SKM-1 (cell line): Measurements from ENCODE around the gene ASB3.
A peak's percentile ranks its signal among the peaks of the same experiment; 100 is the strongest.
"Not testable (repeated sequence)": the region's sequence is repeated elsewhere in the genome, so short reads cannot be mapped to it uniquely, and the experiment has no call there.

Experiments used
- DNase-seq: peaks from one replicate; lab custom pipeline; 2025; ENCODE audit not compliant: unreplicated experiment; lab: John Stamatoyannopoulos, UW

The ASB3 gene

DNA sequence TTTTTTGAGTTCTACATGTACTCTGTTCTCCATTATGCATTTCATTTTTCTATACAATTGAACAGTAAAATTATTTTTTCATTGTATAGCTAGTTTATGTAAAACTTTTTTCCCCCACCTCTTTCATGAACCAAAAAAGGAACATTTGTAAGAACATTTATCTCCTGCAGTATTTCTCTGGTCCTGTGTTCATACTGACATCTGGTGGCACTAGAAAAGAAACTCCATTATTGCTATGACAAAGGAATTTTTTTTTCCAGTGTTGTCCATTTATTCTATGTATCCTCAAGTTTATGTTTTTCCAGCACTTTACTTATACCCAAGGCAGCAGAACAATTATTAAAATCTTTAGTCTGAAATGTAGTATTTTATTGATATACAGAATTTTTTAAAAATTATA, 46.6 kb downstream of the ASB3 start:
- DNase-seq: peak; percentile 4

DNA sequence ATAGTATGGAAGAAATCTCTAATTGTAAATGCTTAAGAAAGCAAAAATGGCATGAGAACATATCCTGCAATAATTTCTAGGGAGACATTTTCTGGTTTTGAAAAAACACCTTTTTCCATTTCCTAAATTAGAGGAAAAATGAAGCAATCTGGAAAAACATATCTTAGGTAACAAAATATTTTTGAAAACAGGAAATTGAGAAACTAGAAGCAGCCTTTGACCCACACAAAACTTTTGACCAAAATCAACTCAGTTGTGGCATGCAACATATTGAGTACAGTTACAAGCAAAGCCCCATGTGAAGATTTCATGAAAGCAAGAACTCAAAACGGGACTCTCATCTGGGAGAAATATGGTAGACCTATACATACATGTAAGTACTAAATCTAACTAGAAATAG, 47.7 kb downstream of the ASB3 start:
- no peak for DNase-seq

DNA sequence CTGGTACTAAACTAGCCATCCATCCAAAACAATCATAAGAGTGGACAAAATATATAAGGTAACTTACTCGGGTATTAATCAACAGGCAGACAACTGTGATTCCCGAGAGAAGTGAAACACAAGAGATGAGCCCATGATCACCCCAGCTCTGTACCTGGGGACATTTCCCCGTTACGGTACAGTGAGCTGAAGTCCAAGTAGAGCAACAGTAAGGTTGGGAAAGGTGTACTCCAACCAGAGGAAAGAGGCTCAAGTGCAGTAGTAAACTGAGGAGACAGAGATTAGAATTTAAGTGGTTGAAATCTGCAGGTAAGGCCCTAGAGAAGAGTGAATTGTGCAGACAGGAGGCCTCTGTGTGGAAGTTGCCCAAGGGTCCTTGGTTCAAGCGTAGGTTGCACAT, 49.7 kb downstream of the ASB3 start:
- DNase-seq: no peak

DNA sequence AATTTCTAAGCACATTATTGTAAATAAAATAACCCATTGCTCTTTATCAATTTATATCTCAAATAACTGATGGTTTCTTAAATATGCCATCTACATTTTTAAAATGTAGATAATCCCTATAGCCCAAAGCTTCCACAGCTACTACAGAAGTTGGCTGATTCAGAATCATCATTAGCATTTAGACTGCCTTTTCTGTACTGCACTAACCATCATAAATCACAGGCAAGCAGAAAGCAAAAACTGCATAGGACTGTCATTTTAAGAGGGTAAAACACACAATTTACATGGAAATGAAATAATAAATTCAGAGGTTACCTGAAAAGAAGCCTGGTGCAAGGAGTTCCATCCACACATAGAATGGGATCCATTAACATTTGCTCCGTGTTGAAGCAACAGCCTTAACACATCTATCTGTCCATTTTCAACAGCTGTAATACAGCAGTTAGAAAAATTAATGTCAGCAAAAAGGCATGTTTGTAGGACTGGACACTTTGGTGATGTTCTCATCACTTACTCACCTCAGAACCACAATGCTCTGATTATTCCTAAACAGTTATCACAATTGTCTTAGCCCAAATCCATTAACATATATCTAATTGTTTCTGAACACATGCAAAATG, 57.5 kb downstream of the ASB3 start:
- no peak for DNase-seq

DNA sequence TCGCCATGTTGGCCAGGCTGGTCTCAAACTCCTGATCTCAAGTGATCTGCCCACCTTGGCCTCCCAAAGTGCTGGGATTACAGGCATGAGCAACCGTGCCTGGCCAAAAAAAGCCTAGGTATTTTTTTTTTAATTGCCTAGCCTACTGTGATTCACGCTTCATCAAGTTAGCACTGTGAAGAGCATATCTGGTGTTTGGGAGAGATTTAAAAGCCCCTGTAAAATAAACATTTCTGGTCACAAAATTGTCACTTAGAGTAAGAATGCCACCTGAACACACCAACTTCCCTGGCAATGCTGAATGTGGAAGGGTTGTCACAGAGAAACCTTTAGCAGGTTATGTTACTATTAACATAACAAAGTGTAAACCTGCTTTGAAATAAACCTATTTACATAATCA, 58.8 kb downstream of the ASB3 start:
- DNase-seq: no peak

DNA sequence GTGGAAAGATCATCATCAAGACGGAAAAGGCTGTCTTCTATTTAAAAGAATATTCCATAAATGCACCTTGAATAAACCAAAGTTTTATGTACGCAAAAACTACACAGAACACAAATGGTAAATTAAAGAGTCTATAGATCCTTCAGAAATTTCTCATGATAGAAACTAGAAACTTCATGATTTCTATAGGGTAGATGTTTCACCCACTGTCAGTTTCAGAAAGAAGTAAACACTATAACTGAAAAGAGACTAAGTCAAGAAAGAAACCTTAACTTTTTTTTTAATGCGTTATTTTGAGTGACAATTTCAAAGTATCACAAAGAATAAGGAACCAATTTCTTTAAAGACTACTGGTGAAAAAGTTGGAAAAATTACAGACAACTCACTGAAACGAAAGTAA, 61.1 kb downstream of the ASB3 start:
- DNase-seq: no peak

DNA sequence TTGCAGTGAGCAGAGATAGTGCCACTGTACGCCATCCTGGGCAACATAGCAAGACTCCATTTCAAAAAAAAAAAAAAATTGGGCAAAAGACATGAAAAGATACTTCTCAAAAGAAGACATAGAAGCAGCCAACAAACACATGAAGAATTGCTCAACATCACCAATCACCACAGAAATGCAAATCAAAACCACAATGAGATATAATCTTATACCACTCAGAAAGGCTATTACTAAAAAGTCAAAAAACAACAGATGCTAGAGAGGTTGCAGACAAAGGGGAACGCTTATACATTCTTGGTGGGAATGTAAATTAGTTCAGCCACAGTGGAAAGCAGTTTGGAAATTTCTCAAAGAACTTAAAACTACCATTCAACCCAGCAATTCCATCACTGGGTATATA, 62.2 kb downstream of the ASB3 start:
- no peak for DNase-seq

DNA sequence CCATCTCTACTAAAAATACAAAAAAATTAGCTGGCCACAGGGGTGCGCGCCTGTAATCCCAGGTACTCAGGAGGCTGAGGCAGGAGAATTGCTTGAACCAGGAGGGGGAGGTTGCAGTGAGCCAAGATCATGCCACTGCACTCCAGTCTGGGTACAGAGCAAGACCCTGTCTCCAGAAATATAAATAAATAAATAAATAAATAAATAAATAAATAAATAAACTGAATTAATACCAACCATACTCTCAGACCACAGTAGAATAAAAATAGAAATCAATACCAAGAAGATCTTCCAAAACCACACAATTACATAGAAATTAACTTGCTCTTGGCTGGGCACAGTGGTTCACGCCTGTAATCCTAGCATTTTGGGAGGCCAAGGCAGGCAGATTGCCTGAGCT, 65.8 kb downstream of the ASB3 start:
- DNase-seq: not testable (repeated sequence)

DNA sequence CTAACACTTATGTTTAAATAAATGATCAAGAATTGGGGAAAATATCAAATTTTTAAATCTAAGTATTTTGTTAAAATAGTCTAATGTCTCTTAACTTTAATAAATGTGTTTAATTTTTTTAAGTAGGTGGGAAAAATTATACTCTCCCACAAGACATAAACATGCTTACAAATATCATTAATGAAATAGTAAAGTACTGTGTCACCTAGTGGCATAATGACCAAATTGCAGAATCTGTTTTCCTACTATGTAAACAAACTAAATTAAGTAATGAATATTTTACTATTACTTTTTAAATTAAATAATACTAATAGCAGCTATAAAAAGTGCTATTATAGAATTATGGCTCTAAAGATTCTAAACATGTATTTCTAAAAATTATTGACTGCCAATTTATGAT, 71.2 kb downstream of the ASB3 start:
- no peak for DNase-seq

DNA sequence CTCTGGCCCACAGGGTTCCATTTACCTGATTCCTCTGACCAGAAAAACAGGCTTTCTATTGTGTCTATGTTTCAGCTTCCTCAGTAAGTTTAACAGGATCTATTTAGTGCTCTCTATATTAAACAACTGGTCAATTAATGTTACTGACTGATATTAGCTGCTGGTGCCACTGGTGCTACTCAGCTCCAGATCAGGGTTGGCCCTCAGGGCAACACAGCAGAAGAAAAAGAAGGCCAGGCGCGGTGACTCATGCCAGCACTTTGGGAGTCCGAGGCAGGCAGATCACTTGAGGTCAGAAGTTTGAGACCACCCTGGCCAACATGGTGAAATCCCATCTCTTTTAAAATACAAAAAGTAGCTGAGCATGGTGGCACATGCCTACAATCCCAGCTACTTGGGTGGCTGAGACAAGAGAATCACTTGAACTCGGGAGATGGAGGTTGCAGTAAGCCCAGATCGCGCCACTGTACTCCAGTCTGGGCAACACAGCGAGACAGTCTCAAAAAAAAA, 75.4 kb downstream of the ASB3 start:
- no peak for DNase-seq

DNA sequence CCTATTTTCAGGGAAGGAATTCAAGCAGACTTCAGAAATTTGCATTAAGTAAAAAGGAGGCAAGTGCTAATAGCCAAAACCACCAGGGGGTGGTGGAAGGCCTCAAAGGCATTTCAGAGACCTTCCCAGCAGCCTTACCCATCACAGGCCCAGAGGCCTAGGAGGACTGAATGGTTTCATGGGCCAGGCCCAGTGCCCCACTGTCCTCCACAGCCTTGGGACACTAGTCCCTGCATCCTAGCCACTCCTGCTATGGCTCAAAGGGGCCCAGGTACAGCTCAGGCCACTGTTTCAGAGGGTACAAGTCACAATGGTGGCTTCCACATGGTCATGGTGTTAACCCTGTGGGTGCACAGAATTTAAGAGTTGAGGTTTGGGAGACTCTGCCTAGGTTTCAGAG, 77.8 kb downstream of the ASB3 start:
- no peak for DNase-seq

DNA sequence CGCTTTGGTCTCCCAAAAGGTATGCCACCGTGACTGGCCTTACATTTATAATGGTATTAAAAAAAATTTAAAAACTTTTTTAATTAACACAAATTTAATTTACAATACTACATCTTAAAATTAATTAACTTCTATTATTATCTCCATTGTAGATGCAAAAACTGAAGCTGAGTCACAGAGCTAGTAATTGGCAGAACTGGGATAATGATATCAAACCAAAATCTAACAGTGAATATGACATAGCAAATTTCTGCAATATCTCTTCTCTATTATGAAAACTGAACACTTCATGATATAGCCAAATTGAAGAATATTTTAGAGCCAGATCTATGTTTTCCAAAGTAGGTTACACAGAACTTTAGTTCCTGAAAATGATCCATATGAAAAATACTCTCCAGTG, 85.5 kb downstream of the ASB3 start:
- no peak for DNase-seq

DNA sequence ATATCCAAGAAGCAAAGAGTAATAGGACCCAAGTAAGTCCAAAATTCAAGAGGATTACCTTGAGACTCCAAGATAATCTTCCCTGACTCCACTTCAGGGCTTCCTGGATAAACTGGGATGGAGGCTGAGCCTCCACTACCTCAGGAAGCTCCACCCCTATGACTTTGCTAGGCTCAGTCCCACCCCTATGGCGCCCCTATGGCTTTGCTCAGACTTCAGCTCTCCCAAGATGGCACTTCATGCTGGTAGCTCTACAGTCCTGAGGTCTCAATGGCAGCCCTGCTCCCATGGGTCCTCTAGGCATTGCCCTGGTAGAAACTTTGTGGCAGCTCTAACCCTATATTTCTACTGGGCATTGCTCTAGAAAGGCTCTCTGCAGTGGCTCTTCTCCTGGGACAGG, 89.1 kb downstream of the ASB3 start:
- DNase-seq: no peak

DNA sequence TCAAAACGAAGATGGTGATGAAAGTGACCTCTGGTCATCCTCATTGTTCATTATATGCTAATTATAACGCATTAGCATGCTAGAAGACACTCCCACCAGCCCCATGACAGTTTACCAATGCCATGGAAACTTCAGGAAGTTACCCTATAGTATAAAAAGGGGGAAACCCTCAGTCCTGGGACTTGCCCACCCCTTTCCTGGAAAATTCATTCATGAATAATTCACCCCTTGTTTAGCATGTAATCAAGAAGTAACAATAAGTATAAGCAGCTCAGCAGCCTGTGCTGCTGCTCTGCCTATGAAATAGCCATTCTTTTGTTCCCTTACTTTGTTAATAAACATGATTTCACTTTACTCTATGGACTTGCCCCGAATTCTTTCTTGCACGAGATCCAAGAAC, 89.7 kb downstream of the ASB3 start:
- DNase-seq: no peak

DNA sequence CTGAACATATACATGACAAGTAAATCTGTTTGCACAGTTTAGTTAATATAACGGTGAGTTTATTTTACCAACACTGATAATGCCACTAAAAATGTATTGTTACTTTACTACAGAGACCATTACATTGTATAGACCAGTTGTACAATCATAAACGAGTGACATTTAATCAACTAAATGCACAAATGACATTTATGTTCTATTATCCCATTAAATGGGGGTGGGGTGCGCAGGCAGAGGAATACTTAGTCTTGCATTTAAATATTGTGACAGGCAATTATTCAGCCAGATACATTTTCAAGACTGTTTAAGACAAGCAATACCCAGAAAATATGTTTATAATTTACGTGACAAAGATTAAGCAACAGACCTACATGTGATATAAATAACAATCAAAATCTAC, 91.2 kb downstream of the ASB3 start:
- no peak for DNase-seq

DNA sequence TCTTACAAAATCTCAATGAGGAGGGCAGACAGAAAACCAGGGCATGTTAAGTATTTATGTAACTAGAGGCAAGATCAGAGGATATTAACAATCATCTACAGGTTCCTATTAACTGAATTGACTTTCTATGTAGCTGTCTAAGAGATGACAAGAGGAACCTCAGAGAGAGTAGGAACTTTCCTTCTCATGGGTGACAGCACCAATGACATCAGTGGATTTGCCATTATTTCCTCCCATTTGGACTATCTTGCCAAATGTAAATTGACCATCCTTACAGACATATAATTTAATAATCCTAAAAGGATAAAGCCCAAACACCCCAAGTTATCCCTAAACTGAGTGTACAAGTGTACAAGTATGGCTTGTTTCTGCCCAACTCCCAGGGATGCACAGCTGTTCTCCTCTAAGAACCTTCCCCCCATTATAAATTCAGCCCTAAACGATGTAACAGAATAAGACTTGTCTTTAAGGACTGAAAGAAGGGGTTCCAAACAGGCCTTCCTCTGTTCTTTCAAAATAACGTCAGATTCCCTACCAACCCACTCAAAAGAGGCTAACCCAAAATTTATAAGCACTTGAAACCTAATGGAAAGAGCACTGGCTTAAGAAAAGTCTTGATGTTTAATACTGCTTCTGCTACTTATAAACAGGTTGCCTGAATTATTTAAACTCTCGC, 92.5 kb downstream of the ASB3 start:
- DNase-seq: no peak

DNA sequence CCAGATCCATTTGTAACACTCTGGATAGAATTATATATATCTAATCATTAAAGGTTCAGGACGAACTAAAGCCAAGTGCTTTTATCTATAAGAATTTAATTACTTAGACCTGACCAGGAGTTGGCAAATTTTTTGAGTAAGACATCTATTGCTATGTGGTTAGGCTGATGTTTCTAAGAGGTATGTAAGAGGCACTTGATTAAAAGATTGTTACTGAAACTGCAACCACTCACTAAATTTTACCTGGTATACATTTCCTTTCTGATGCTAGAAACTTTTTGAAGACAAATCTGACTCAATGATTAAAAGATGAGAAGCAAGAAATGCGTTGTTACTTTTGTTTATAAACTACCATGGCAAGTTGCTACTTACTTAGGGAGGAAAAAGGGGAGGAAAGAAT, 95.9 kb downstream of the ASB3 start:
- DNase-seq: no peak

DNA sequence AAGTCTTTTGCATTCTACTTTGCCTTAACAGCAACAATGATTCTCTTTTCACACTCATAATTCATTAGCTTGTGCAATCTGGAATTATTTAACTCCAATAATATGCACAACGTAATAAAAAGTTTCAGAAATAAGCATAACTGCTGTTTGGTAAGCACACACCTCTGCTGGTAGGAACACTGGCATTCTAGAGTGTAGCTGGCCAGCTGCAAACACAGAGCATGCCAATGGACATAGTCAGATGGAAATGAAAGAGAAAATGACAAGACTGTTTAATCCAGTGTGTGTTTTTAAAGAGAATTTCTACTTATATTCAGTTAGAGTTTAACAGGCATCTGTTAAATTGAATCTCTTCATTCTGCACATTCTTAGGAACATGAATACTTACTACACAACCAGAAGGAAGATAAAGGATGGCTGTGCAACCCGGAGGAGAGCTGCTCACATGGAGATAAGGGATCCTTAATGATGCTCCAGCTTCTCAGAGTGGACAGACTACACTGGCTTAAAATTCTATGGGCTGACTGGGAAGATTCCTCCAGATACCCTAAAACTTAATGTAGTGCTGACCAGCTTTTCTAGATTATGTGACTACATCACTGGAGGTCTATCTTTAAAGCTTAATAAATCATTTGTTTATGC, 113.8 kb downstream of the ASB3 start:
- DNase-seq: no peak

DNA sequence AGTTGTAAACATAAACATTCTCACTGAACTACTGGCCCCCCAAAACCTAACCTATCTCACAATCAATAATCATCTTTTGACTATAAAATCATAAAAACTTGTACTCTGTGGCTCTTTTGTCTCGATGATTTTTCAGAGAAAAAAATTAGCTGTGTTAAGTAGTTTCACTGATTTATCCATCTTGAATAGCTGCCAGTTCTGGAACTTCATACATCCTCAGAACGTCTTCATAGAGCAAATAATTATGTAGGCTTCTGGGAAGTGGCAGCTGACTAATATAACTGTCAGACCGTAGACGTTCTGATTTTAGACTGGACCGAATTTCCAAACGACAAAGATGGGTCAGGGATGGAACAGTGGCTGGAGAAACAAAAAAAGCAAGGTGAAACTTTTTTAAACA, 116.4 kb downstream of the ASB3 start:
- no peak for DNase-seq

DNA sequence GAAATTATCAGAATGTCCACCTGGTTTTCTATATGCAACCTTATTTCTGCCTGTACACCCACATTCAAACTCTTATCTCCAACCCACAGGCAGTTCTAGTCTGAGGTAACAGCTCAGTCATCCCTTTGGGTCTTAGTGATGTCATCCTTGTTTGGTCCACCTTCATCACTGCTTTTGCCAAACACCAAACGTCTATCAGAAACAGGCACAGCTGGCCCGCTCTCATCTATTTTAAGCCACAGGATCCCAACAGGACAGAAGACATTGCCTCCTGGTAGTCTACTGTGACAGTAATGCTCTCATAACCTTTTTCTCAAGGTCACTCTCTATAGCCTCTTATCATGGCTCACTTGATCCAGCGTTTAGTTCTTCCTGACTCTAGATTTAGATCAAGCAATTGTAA, 118.1 kb downstream of the ASB3 start:
- DNase-seq: no peak

DNA sequence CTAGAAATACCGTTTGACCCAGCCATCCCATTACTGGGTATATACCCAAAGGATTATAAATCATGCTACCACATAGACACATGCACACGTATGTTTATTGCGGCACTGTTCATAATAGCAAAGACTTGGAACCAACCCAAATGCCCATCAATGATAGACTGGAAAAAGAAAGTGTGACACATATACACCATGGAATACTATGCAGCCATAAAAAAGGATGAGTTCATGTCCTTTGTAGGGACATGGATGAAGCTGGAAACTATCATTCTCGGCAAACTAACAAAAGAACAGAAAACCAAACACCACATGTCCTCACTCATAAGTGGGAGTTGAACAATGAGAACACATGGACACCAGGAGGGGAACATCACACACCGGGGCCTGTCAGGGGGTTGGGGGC, 119.6 kb downstream of the ASB3 start:
- DNase-seq: not testable (repeated sequence)

DNA sequence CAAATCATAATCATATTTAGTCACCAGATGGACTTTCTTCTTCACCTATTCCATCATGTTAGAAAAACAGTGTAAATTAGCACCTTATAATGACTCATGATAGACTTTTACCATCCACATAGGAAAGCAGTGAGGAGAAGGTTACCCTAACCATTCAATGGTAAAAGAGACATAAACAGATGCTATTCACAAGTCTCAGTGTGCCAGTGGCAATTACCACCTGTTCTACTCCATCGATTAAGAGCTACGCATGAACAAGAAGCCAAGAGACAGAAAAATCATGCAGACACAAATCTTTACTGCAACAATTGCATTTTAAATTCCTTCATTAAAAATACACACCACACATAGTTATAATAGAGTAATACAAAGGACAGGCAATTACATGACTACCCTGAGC, 125.9 kb downstream of the ASB3 start:
- DNase-seq: no peak

DNA sequence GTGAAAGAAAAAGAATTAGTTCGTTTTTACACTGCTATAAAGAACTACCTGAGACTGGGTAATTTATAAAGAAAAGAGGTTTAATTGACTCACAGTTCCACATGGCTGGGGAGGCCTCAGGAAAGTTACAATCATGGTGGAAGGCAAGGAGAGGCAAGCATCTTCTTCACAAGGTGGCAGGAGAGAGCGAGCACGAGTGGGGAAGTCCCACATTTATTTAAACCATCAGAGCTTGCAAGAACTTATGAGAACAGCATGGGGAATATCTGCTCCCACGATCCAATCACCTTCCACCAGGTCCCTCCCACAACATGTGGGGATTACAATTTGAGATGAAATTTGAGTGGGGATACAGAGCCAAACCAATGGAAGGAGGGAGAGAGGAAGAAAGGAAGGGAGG, 128.3 kb downstream of the ASB3 start:
- DNase-seq: not testable (repeated sequence)
